NCI-H2196 treated with DMSO at 0.1 percent for 48 hours (cell line): ENCODE measurements around the gene MAP2K6.

Source experiments
- DNase-seq: peaks from one replicate; lab custom pipeline; 2025; ENCODE audit not compliant: unreplicated experiment; lab: John Stamatoyannopoulos, UW

The MAP2K6 gene

GRCh38 chr17:69425978-69426377, 11.5 kb downstream of the MAP2K6 start:
- no peak for DNase-seq

- DNase-seq: no peak
These were observed 13.1 kb downstream of the MAP2K6 start for GRCh38 chr17:69427486-69428197.

- DNase-seq: no peak
These were observed 13.9 kb downstream of the MAP2K6 start for GRCh38 chr17:69428252-69428980.

GRCh38 chr17:69430488-69430887, 16.0 kb downstream of the MAP2K6 start:
- DNase-seq: no peak

GRCh38 chr17:69431835-69432234, 17.3 kb downstream of the MAP2K6 start:
- DNase-seq: no peak

- DNase-seq: no peak
These were observed 18.6 kb downstream of the MAP2K6 start for GRCh38 chr17:69433093-69433492.

- no peak for DNase-seq
These were observed 19.7 kb downstream of the MAP2K6 start for GRCh38 chr17:69434164-69434579.

- no peak for DNase-seq
These were observed 21.6 kb downstream of the MAP2K6 start for GRCh38 chr17:69435971-69436696.

- no peak for DNase-seq
These were observed 23.0 kb downstream of the MAP2K6 start for GRCh38 chr17:69437475-69437874.

- no peak for DNase-seq
These were observed 24.3 kb downstream of the MAP2K6 start for GRCh38 chr17:69438776-69439175.

- DNase-seq: no peak
These were observed 26.7 kb downstream of the MAP2K6 start for GRCh38 chr17:69441179-69441578.

GRCh38 chr17:69443138-69443537, 28.6 kb downstream of the MAP2K6 start:
- DNase-seq: no peak

GRCh38 chr17:69444023-69444422, 29.5 kb downstream of the MAP2K6 start:
- DNase-seq: no peak

- no peak for DNase-seq
These were observed 30.6 kb downstream of the MAP2K6 start for GRCh38 chr17:69445132-69445531.

- DNase-seq: no peak
These were observed 33.2 kb downstream of the MAP2K6 start for GRCh38 chr17:69447726-69448125.

GRCh38 chr17:69448431-69449102, 34.1 kb downstream of the MAP2K6 start:
- no peak for DNase-seq

GRCh38 chr17:69450131-69450530, 35.6 kb downstream of the MAP2K6 start:
- no peak for DNase-seq

GRCh38 chr17:69450918-69451317, 36.4 kb downstream of the MAP2K6 start:
- DNase-seq: no peak

- no peak for DNase-seq
These were observed 37.2 kb downstream of the MAP2K6 start for GRCh38 chr17:69451416-69452394.

- DNase-seq: no peak
These were observed 38.3 kb downstream of the MAP2K6 start for GRCh38 chr17:69452664-69453260.
